Measurements from ENCODE around the gene SLC30A2.

SLC30A2 gene

DNA sequence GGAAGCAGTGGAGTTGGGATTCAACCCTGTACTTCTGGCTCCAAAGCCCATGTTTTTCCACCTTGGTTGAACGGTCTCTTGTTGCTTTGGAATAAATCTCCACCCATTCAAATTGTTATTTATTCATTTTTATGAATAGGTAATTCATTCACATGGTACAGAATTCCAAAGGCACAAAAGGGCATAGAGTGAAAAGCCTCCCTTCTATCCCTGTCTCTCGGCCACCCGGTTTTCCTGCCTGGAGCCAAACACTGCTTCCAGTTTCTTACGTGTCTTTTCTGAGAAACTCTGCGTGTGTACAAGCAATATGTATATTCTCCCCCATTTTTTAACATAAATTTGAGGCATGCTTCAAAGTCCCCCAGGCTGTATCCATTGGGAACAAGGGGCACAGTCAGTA lies 20.4 kb downstream of the SLC30A2 start:
- peaks cover 4% of the 10 kb centered on the region for H3K4me1 Mint-ChIP-seq (ENCODE audit: low read depth)
- H3K9me3 Mint-ChIP-seq: no peaks in the 10 kb centered on the region
- peaks cover 3% of the 10 kb centered on the region for H3K27me3 Mint-ChIP-seq (ENCODE audit: low read depth)
- no peak overlapping the region for H3K4me3 Mint-ChIP-seq
- H3K36me3 Mint-ChIP-seq (ENCODE audit: low read depth): no peaks in the 10 kb centered on the region
- no peak overlapping the region for H3K27ac Mint-ChIP-seq

- H3K9me3 Mint-ChIP-seq: no peaks in the 10 kb centered on the region
- peaks cover 4% of the 10 kb centered on the region for H3K4me1 Mint-ChIP-seq (ENCODE audit: low read depth)
Measured at GRCh38 chr1:26025060-26025459, 20.9 kb downstream of the SLC30A2 start.

GRCh38 chr1:26023826-26024225 lies 22.1 kb downstream of the SLC30A2 start:
- Mint-ChIP-seq H3K4me3 (no peak overlapping the region), H3K36me3 (ENCODE audit: low read depth) (no peaks in the 10 kb centered on the region), H3K27ac (no peak overlapping the region), H3K27me3 (ENCODE audit: low read depth) (peaks cover 15% of the 10 kb centered on the region), H3K9me3 (no peaks in the 10 kb centered on the region), H3K4me1 (ENCODE audit: low read depth) (peaks cover 9% of the 10 kb centered on the region)

More at GRCh38 chr1:26025060-26025459, 20.9 kb downstream of the SLC30A2 start:
- Mint-ChIP-seq H3K4me3 (no peak overlapping the region), H3K27me3 (ENCODE audit: low read depth) (peaks cover 7% of the 10 kb centered on the region), H3K27ac (no peak overlapping the region), H3K36me3 (ENCODE audit: low read depth) (no peaks in the 10 kb centered on the region)

GRCh38 chr1:26023009-26023408 lies 22.9 kb downstream of the SLC30A2 start:
- H3K27ac Mint-ChIP-seq: no peak overlapping the region
- peaks cover 18% of the 10 kb centered on the region for H3K27me3 Mint-ChIP-seq (ENCODE audit: low read depth)
- no peak overlapping the region for H3K4me3 Mint-ChIP-seq
- H3K4me1 Mint-ChIP-seq (ENCODE audit: low read depth): peaks cover 9% of the 10 kb centered on the region
- H3K9me3 Mint-ChIP-seq: no peaks in the 10 kb centered on the region
- H3K36me3 Mint-ChIP-seq (ENCODE audit: low read depth): no peaks in the 10 kb centered on the region

DNA sequence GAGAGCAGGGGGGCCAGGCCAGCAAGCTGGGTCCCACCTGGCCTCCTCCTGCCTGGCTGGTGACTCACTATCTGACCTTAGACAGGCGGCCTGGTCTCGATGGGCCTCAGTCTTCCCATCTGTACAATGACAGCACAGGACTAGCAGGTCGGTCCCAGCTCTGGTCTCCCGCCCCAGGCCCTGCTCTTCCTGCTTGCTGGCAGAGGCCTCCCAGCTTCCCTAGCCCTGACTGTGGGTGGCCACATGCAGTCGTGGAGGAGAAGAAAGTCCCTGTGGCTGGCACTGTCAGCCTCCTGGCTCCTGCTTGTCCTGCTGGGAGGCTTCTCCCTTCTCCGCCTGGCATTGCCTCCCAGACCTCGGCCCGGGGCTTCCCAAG lies 23.5 kb downstream of the SLC30A2 start:
- Mint-ChIP-seq H3K27me3 (ENCODE audit: low read depth) (peaks cover 18% of the 10 kb centered on the region), H3K4me3 (no peak overlapping the region), H3K9me3 (no peaks in the 10 kb centered on the region), H3K4me1 (ENCODE audit: low read depth) (peaks cover 5% of the 10 kb centered on the region), H3K27ac (no peak overlapping the region), H3K36me3 (ENCODE audit: low read depth) (no peaks in the 10 kb centered on the region)

GRCh38 chr1:26021647-26022403 lies 24.1 kb downstream of the SLC30A2 start, which contains the start of gene EXTL1:
Gene EXTL1, plus strand, starts transcription at chr1:26021775. Its CDS starts 872 bp downstream, at chr1:26022647.
- H3K27ac Mint-ChIP-seq: no peak within 1 kb of the TSS
- H3K4me3 Mint-ChIP-seq: no peak within 1 kb of the TSS
- H3K27me3 Mint-ChIP-seq (ENCODE audit: low read depth): peaks cover 18% of the 10 kb centered on the region
- peaks cover 5% of the 10 kb centered on the region for H3K4me1 Mint-ChIP-seq (ENCODE audit: low read depth)
- no peaks in the 10 kb centered on the region for H3K9me3 Mint-ChIP-seq
- no peaks in the 10 kb centered on the region for H3K36me3 Mint-ChIP-seq (ENCODE audit: low read depth)

- H3K36me3 Mint-ChIP-seq (ENCODE audit: low read depth): no peaks in the 10 kb centered on the region
- no peak overlapping the region for H3K27ac Mint-ChIP-seq
- no peaks in the 10 kb centered on the region for H3K9me3 Mint-ChIP-seq
- H3K27me3 Mint-ChIP-seq (ENCODE audit: low read depth): peaks cover 18% of the 10 kb centered on the region
- H3K4me3 Mint-ChIP-seq: no peak overlapping the region
- H3K4me1 Mint-ChIP-seq (ENCODE audit: low read depth): peaks cover 5% of the 10 kb centered on the region
Measured at GRCh38 chr1:26020941-26021646, 24.8 kb downstream of the SLC30A2 start.

DNA sequence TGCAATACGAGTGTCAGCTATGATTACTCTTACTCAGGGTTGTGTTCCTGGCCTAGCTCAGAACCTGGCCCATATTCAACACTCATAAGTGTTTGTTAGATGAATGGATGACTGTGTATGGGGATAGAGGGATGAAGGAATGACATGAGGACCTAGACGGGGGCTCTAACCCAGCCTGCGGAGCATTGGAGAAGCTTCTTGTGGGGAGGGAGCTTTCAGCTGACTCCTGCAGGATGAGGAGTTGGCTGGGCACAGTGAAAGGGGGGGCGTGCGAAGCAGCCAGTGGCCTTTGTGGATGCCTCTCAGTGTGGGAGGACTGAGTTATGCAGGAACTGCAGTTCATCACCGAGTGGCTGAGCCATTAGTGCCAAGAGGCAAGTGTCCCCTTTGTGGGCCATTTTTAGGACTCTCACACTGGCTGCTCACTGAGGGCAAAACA lies 25.6 kb downstream of the SLC30A2 start:
- no peak overlapping the region for H3K4me3 Mint-ChIP-seq
- peaks cover 18% of the 10 kb centered on the region for H3K27me3 Mint-ChIP-seq (ENCODE audit: low read depth)
- H3K4me1 Mint-ChIP-seq (ENCODE audit: low read depth): peaks cover 5% of the 10 kb centered on the region
- H3K9me3 Mint-ChIP-seq: no peaks in the 10 kb centered on the region
- H3K36me3 Mint-ChIP-seq (ENCODE audit: low read depth): no peaks in the 10 kb centered on the region
- H3K27ac Mint-ChIP-seq: no peak overlapping the region

DNA sequence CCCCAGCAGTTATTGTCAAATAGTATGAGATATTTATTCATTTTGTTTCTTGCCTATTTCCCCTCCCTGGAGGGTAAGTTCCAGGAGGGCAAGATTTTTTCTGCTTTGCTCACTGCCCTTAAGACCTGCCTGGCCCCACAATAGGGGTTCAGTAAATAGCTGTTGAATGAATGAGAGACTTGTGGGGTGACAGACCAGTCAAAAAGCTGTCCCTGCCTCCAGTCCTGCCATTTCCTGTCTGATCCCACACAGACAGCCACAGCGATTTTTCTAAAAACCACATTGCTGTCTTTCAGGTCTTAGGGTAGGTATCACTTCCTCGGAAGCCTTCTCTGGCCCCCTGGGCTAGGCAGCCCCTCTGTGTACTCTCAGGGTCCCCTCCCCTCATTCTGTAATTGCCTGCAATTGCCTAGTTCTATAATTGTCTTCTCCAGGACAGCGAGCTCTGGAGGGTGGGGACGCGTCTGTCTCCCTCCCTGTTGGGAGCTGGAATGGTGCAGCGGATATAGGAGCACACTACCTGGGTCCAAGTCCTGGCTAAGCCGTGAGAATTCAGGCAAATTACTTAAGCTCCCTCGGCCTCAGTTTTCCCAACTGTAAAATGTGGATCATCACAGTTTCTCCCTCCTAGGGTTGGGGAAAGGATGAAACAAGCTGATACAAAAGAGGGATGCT lies 26.1 kb downstream of the SLC30A2 start:
- H3K4me1 Mint-ChIP-seq (ENCODE audit: low read depth): peaks cover 5% of the 10 kb centered on the region
- no peak overlapping the region for H3K27ac Mint-ChIP-seq
- no peak overlapping the region for H3K4me3 Mint-ChIP-seq
- peaks cover 18% of the 10 kb centered on the region for H3K27me3 Mint-ChIP-seq (ENCODE audit: low read depth)
- H3K9me3 Mint-ChIP-seq: no peaks in the 10 kb centered on the region
- H3K36me3 Mint-ChIP-seq (ENCODE audit: low read depth): no peaks in the 10 kb centered on the region

- no peak overlapping the region for H3K27ac Mint-ChIP-seq
- H3K36me3 Mint-ChIP-seq (ENCODE audit: low read depth): no peaks in the 10 kb centered on the region
- H3K4me3 Mint-ChIP-seq: no peak overlapping the region
- H3K27me3 Mint-ChIP-seq (ENCODE audit: low read depth): peaks cover 18% of the 10 kb centered on the region
- no peaks in the 10 kb centered on the region for H3K9me3 Mint-ChIP-seq
- H3K4me1 Mint-ChIP-seq (ENCODE audit: low read depth): peaks cover 5% of the 10 kb centered on the region
Measured at GRCh38 chr1:26017606-26018005, 28.3 kb downstream of the SLC30A2 start.

- Mint-ChIP-seq H3K27ac (no peak overlapping the region), H3K4me1 (ENCODE audit: low read depth) (peaks cover 5% of the 10 kb centered on the region), H3K4me3 (no peak overlapping the region), H3K9me3 (no peaks in the 10 kb centered on the region), H3K36me3 (ENCODE audit: low read depth) (no peaks in the 10 kb centered on the region), H3K27me3 (ENCODE audit: low read depth) (peaks cover 18% of the 10 kb centered on the region)
Measured at GRCh38 chr1:26016953-26017545, 28.9 kb downstream of the SLC30A2 start.

GRCh38 chr1:26016258-26016952 lies 29.5 kb downstream of the SLC30A2 start:
- Mint-ChIP-seq H3K4me3 (no peak overlapping the region), H3K27ac (no peak overlapping the region), H3K27me3 (ENCODE audit: low read depth) (peaks cover 15% of the 10 kb centered on the region), H3K4me1 (ENCODE audit: low read depth) (peaks cover 5% of the 10 kb centered on the region), H3K36me3 (ENCODE audit: low read depth) (no peaks in the 10 kb centered on the region), H3K9me3 (no peaks in the 10 kb centered on the region)

- H3K27me3 Mint-ChIP-seq (ENCODE audit: low read depth): peaks cover 18% of the 10 kb centered on the region
- no peaks in the 10 kb centered on the region for H3K9me3 Mint-ChIP-seq
- no peak overlapping the region for H3K27ac Mint-ChIP-seq
- peaks cover 5% of the 10 kb centered on the region for H3K4me1 Mint-ChIP-seq (ENCODE audit: low read depth)
- no peak overlapping the region for H3K4me3 Mint-ChIP-seq
- no peaks in the 10 kb centered on the region for H3K36me3 Mint-ChIP-seq (ENCODE audit: low read depth)
Measured at GRCh38 chr1:26015358-26015757, 30.6 kb downstream of the SLC30A2 start.

GRCh38 chr1:26014179-26014578 lies 31.7 kb downstream of the SLC30A2 start:
- Mint-ChIP-seq H3K9me3 (no peaks in the 10 kb centered on the region), H3K4me1 (ENCODE audit: low read depth) (no peaks in the 10 kb centered on the region), H3K36me3 (ENCODE audit: low read depth) (no peaks in the 10 kb centered on the region), H3K27me3 (ENCODE audit: low read depth) (peaks cover 9% of the 10 kb centered on the region), H3K27ac (no peak overlapping the region), H3K4me3 (no peak overlapping the region)

Data from T-helper 1 cell treated with Interleukin-12 subunit alpha and Interleukin-12 subunit beta and Interleukin-4 antibody, amounts not matched to agents 30 μg/mL and 1 μg/mL, for 36 hours (primary cell).